Measurements from ENCODE around the gene NLGN1. TPM values are rescaled to one million over a fixed set of nuclear protein-coding genes. Genes with fewer than 3 reads are reported as not detected.

The NLGN1 gene
- total and polyA plus RNA-seq, 2 of the 13 experiments (the other 11 are each of a cell fraction or from before 2014, with no cell fraction given), result not detected

GRCh38 chr3:173501931-173502489, 104.5 kb downstream of the NLGN1 start:
- Histone ChIP-seq H2AFZ (ENCODE audit: low read length) (no peak overlapping the region), H3K4me1 (ENCODE audit: insufficient read depth, low read length) (no peaks in the 10 kb centered on the region), H3K79me2 (ENCODE audit: insufficient read depth, low read length) (no peaks in the 10 kb centered on the region), H3K27me3 (ENCODE audit: control insufficient read depth in 1 of 2, insufficient read depth in 2 of 2, low read length in 2 of 2) (no peaks in the 10 kb centered on the region), H4K20me1 (ENCODE audit: insufficient read depth, low read length) (no peaks in the 10 kb centered on the region), H3K9me3 (ENCODE audit: low read length) (no peaks in the 10 kb centered on the region), H3K4me3 (replicated peaks in 1 of 3; ENCODE audit: insufficient read depth in 1 of 3, low read depth in 2 of 3, low read length in 3 of 3) (no peak overlapping the region), H3K36me3 (replicated peaks in 1 of 2; ENCODE audit: control insufficient read depth in 1 of 2, insufficient read depth in 2 of 2, low read length in 2 of 2) (no peaks in the 10 kb centered on the region), H3K9ac (ENCODE audit: insufficient read depth, low read depth, low read length) (no peak overlapping the region), H3K4me2 (ENCODE audit: low read depth, low read length) (no peak overlapping the region), H3K27ac (ENCODE audit: extremely low read length, insufficient read depth, low read length) (no peak overlapping the region)
- 2% methylated on average over 1 of the region's 1 CpG for WGBS (ENCODE audit: low lambda C conversion rate)
- intact Hi-C loops (cut with micrococcal nuclease; ENCODE audit: unreplicated experiment), result no loop called here
- DNase-seq (ENCODE audit: low spot score) (no peak), ATAC-seq (no peak), FAIRE-seq (no peak)
- in situ Hi-C loops (cut with HindIII; ENCODE audit: extremely low pct_ligation_motif_present, low pct_unique_long_range_greater_than_20kb), result no loop called here
- ChIA-PET CTCF (ENCODE audit: low intra/inter-chr PET ratio, low total read pairs) (no interaction called here), POLR2A (no interaction called here)
- no TSS peak for BruUV-seq (replicated peaks)
- TF ChIP-seq ZFP82 (CRISPR knock-in tag; IDR thresholded peaks at IDR 0.05; ENCODE audit: borderline replicate concordance), result no peak
- no peak for TF ChIP-seq CCAR2 (optimal IDR thresholded peaks at IDR 0.05; ENCODE audit: low read depth, low read length)
- TF ChIP-seq GMEB1 (CRISPR knock-in tag; IDR thresholded peaks at IDR 0.05; ENCODE audit: borderline replicate concordance), result no peak
- no peak for TF ChIP-seq FOXP4 (CRISPR knock-in tag; IDR thresholded peaks at IDR 0.05)
- TF ChIP-seq PCBP2 (optimal IDR thresholded peaks at IDR 0.05; ENCODE audit: low read depth, low read length, poor library complexity, severe bottlenecking), result no peak
- TF ChIP-seq SP2 (CRISPR knock-in tag; IDR thresholded peaks at IDR 0.05), result no peak
- TF ChIP-seq HIC2 (CRISPR knock-in tag; IDR thresholded peaks at IDR 0.05; ENCODE audit: low read depth), result no peak
- TF ChIP-seq NKX3-1 (CRISPR knock-in tag; IDR thresholded peaks at IDR 0.05), result no peak
- TF ChIP-seq ARID4A (CRISPR knock-in tag; IDR thresholded peaks at IDR 0.05; ENCODE audit: borderline replicate concordance), result no peak
